Cardiac muscle cell (in vitro differentiated cells and primary cell): Measurements from ENCODE around the gene SCML1. TPM values are rescaled to one million over a fixed set of nuclear protein-coding genes. Genes with fewer than 3 reads are reported as not detected.

Source experiments
- DNase-seq, 2 donors: peaks; one replicate each; pipeline versions ENCODE4 v3.0.0 to v3.0.0-alpha.2; 2010 to 2017; ENCODE audit warnings: low read depth in 1 of 2, low spot score in 1 of 2
- H3K27ac ChIP-seq: fragments of 200-600 bp; sonication (generic); 2 replicates; pipeline ENCODE4 v1.5.1; 2016
- H3K27me3 ChIP-seq: fragments of 200-600 bp; sonication (generic); 2 replicates; pipeline ENCODE4 v1.6.0; 2016; ENCODE audit warnings: control low read depth
- H3K36me3 ChIP-seq: fragments of 200-600 bp; sonication (generic); 2 replicates; pipeline ENCODE4 v1.5.1; 2016; ENCODE audit warnings: control low read depth
- H3K4me1 ChIP-seq: fragments of 200-600 bp; sonication (generic); 2 replicates; pipeline ENCODE4 v1.8.1; 2017; ENCODE audit warnings: low read depth, mild to moderate bottlenecking, mixed run types
- H3K4me3 ChIP-seq: fragments of 200-600 bp; sonication (generic); 2 replicates; pipeline ENCODE4 v1.5.1; 2016; ENCODE audit warnings: mild to moderate bottlenecking
- H3K9me3 ChIP-seq: fragments of 200-600 bp; sonication (generic); 2 replicates; pipeline ENCODE4 v1.5.1; 2017; ENCODE audit warnings: low read depth, mild to moderate bottlenecking, control low read depth
- CTCF ChIP-seq: IDR thresholded peaks from 2 replicates; pipeline ENCODE4 v1.5.1; 2012; ENCODE audit warnings: low read depth, mild to moderate bottlenecking, low read length
- polyA plus RNA-seq: library from polyadenylated mRNA; unstranded; fragments of >200 nt; fragmentation: Nextera tagmentation; extraction: Ambion mirVana; gene quantifications from 2 replicates; pipeline ENCODE4 v1.2.1, GENCODE V29; 2016
- total RNA-seq: library from RNA; depleted of rRNA; stranded (reverse); fragments of >200 nt; gene quantifications from 2 replicates; pipeline ENCODE4 v1.2.3, GENCODE V29; 2016

Gene SCML1
- total and polyA plus RNA-seq, 2 experiments from 2014 or later = 4.4 to 5.4 TPM

GRCh38 chrX:17732138-17732783 lies 5.0 kb upstream of the SCML1 start:
- no peaks in the 10 kb centered on the region for H3K4me1 ChIP-seq
- H3K27ac ChIP-seq = no peak overlapping the region
- DNase-seq = peak in 1 of 2 donors; percentile 6
- H3K27me3 ChIP-seq = no peaks in the 10 kb centered on the region
- no peaks in the 10 kb centered on the region for H3K9me3 ChIP-seq
- TF ChIP-seq CTCF = no peak
- no peaks in the 10 kb centered on the region for H3K36me3 ChIP-seq
- no peak overlapping the region for H3K4me3 ChIP-seq

- no peaks in the 10 kb centered on the region for H3K36me3 ChIP-seq
- DNase-seq = no peak
- H3K4me3 ChIP-seq = no peak overlapping the region
- H3K4me1 ChIP-seq = no peaks in the 10 kb centered on the region
- no peaks in the 10 kb centered on the region for H3K9me3 ChIP-seq
- no peak for TF ChIP-seq CTCF
- no peaks in the 10 kb centered on the region for H3K27me3 ChIP-seq
- no peak overlapping the region for H3K27ac ChIP-seq
Measured at GRCh38 chrX:17735406-17735805, 1.9 kb upstream of the SCML1 start.

- no peaks in the 10 kb centered on the region for H3K36me3 ChIP-seq
- DNase-seq = no peak
- H3K27ac ChIP-seq = peak overlapping the region; percentile 66
- no peaks in the 10 kb centered on the region for H3K9me3 ChIP-seq
- no peaks in the 10 kb centered on the region for H3K27me3 ChIP-seq
- H3K4me3 ChIP-seq = peak overlapping the region; percentile 21
- no peak for TF ChIP-seq CTCF
- H3K4me1 ChIP-seq = no peaks in the 10 kb centered on the region
Measured at GRCh38 chrX:17736478-17736855, 826 bp upstream of the SCML1 start.

- no peaks in the 10 kb centered on the region for H3K9me3 ChIP-seq
- peak overlapping the region; percentile 27 for H3K27ac ChIP-seq
- H3K27me3 ChIP-seq = no peaks in the 10 kb centered on the region
- TF ChIP-seq CTCF = no peak
- no peaks in the 10 kb centered on the region for H3K36me3 ChIP-seq
- DNase-seq = no peak
- H3K4me3 ChIP-seq = peak overlapping the region; percentile 54
- no peaks in the 10 kb centered on the region for H3K4me1 ChIP-seq
Measured at GRCh38 chrX:17737710-17737985, 355 bp downstream of the SCML1 start.

GRCh38 chrX:17737986-17738713 lies 857 bp downstream of the SCML1 start:
- H3K36me3 ChIP-seq = no peaks in the 10 kb centered on the region
- no peaks in the 10 kb centered on the region for H3K27me3 ChIP-seq
- H3K27ac ChIP-seq = peak overlapping the region; percentile 27
- no peaks in the 10 kb centered on the region for H3K9me3 ChIP-seq
- peak overlapping the region; percentile 54 for H3K4me3 ChIP-seq
- H3K4me1 ChIP-seq = no peaks in the 10 kb centered on the region
- peak; percentile 5 to 19 for DNase-seq
- TF ChIP-seq CTCF = no peak
